Heart right ventricle (tissue), 16 donors: ENCODE results near the gene XIRP2. TPM values are rescaled to one million over a fixed set of nuclear protein-coding genes. Genes with fewer than 3 reads are reported as not detected.

Experiments
- ATAC-seq, 8 donors: fragments of 200-7000 bp; cut with Tn5 transposase; one replicate each; pipeline ENCODE4 v1.9.1; 2020; ENCODE audit warnings: mild to moderate bottlenecking in 8 of 8, moderate library complexity in 8 of 8, moderate number of reproducible peaks in 1 of 8
- DNase-seq, 2 donors: peaks; one replicate each; pipeline ENCODE4 v3.0.0-alpha.2; 2020
- H3K27ac ChIP-seq, 10 donors: fragments of 200-600 bp; sonication (generic) in 2 of 10; one replicate each; pipeline versions ENCODE4 v1.5.0 to v1.8.0; 2020 to 2022; ENCODE audit warnings: mild to moderate bottlenecking in 3 of 10
- H3K27me3 ChIP-seq, 7 donors: fragments of 200-600 bp; one replicate each; pipeline ENCODE4 v1.8.0; 2021 to 2022; ENCODE audit warnings: mild to moderate bottlenecking in 2 of 7
- H3K36me3 ChIP-seq, 9 donors: fragments of 200-600 bp; sonication (generic) in 1 of 9; one replicate each; pipeline versions ENCODE4 v1.5.0 to v1.8.0; 2020 to 2022; ENCODE audit warnings: mild to moderate bottlenecking in 2 of 9
- H3K4me1 ChIP-seq, 9 donors: fragments of 200-600 bp; sonication (generic) in 1 of 9; one replicate each; pipeline versions ENCODE4 v1.5.0 to v1.8.0; 2020 to 2022; ENCODE audit warnings: mild to moderate bottlenecking in 4 of 9
- H3K4me3 ChIP-seq, 10 donors: fragments of 200-600 bp; sonication (generic) in 2 of 10; one replicate each; pipeline versions ENCODE4 v1.5.0 to v1.8.0; 2020 to 2022; ENCODE audit warnings: mild to moderate bottlenecking in 7 of 10, moderate library complexity in 2 of 10
- H3K9me3 ChIP-seq, 11 donors: fragments of 200-600 bp in 10 of 11; sonication (generic) in 2 of 11; one replicate each; pipeline versions ENCODE4 v1.5.0 to v1.8.0; 2013 to 2022; ENCODE audit warnings: mild to moderate bottlenecking in 2 of 11, control low read depth in 1 of 11, moderate library complexity in 1 of 11
- CTCF ChIP-seq, 9 donors: fragments of 200-600 bp; sonication (generic) in 2 of 9; IDR thresholded peaks; one replicate each; pipeline versions ENCODE4 v1.5.0 to v1.8.0; 2021 to 2022; ENCODE audit warnings: antibody characterized with exemption in 9 of 9, mild to moderate bottlenecking in 5 of 9, moderate library complexity in 1 of 9
- WGBS, 2 donors: extraction: QIAGEN DNeasy Blood & Tissue Kit; methylation state at CpG; one replicate each; pipeline ENCODE4 v1.1.7; 2013; ENCODE audit warnings: inconsistent platforms in 1 of 2; 5-methylcytosine and 5-hydroxymethylcytosine counted together
- intact Hi-C, 10 donors: fragments of 100-400 bp; cut with DNase I; formaldehyde crosslinking; loops; one replicate each; pipeline versions ENCODE4 v1.11.1 to v1.14.2; 2022
- polyA plus RNA-seq, 2 donors: library from polyadenylated mRNA; stranded (reverse); fragments of 200-250 nt; gene quantifications; one replicate each; pipeline ENCODE4 v1.2.3, GENCODE V29; 2013
- total RNA-seq, 10 donors: library from RNA; stranded (reverse); fragmentation: NEBNext Ultra II Directional in 3 of 10; extraction: Animal tissue kit (Norgen Biotek cat#: 25700) in 3 of 10; gene quantifications; one replicate each; pipeline versions ENCODE4 v1.2.1 to v1.2.4, GENCODE V29; 2021 to 2023
- donor health status: Arrhythmogenic right ventricular cardiomyopathy.
- donor health status: ischemic (EF 13 %, LVEDD 7.1; RV severe dilation, severe dysfunction).
- donor health status: healthy with polysubstance abuse.
- donor health status: DM: no; HTN: yes; CAD: no.
- donor health status: DM: no; HTN: no; CAD: no.
- donor health status: ischemic (EF 25% LVEDD 6.9; RV normal size, moderate dysfunction).
- donor health status: ischemic (EF 25% LVEDD 5.7; RV mildly dilated, moderate dysfunction).
- donor health status: healthy.
- donor health status: DM: yes; HTN: yes; CAD: no.
- donor health status: Ischemic cardiomyopathy.
- donor health status: ischemic (EF 35%, LVEDD 5.7; RV mildly dilated, moderate dysfunction).
- donor health status: nonischemic (EF 11% LVEDD 7.7; RV severe dilation, severe dysfunction).
- donor health status: DM: yes; HTN: yes; CAD: no.
- donor health status: PGD.
- donor health status: ischemic (EF 29% LVEDD 5.4; RV normal size, mild dysfunction).
- donor health status: nonischemic (EF 23%, LVEDD 6.1; RV moderate dilation, normal function).

XIRP2 gene
- total and polyA plus RNA-seq, 12 donors = 145 to 1,255 (median 577) TPM

DNA sequence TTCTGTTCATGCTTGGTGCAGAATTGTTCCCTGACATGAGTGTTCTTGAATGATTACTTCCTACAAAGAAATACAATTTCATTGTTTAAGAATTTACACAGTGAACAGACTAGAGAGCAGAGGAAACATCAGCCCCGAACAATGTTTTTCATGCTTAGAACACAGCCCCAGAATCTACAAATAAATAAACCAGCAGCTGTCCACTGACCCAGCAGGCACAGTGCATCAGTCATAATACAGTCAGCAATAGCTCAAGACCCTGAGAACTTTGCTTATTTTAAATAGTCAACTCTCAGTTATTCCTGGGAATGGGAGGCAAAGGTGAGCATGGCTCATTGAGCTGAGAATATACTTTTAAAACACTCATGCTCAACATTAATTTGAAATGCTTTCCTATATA, 38.4 kb downstream of the XIRP2 start:
- intact Hi-C loops = no loop called here
- Histone ChIP-seq H3K9me3 (peaks cover 0 to 6% (median 0%) of the 10 kb centered on the region in 11 donors), H3K27me3 (no peaks in the 10 kb centered on the region), H3K4me1 (no peaks in the 10 kb centered on the region), H3K36me3 (no peaks in the 10 kb centered on the region), H3K4me3 (no peak overlapping the region), H3K27ac (no peak overlapping the region)
- TF ChIP-seq CTCF (IDR thresholded peaks at IDR 0.05) = no peak
- 84 to 87% methylated on average over 1 of the region's 1 CpG for WGBS, 2 donors
- DNase-seq (no peak), ATAC-seq (no peak)

- intact Hi-C loops = no loop called here
- DNase-seq = no peak
- Histone ChIP-seq H3K27me3 (no peaks in the 10 kb centered on the region), H3K36me3 (no peaks in the 10 kb centered on the region), H3K9me3 (peaks cover 0 to 40% (median 0%) of the 10 kb centered on the region in 11 donors), H3K4me3 (no peak overlapping the region), H3K27ac (no peak overlapping the region), H3K4me1 (no peaks in the 10 kb centered on the region)
- no peak for TF ChIP-seq CTCF (IDR thresholded peaks at IDR 0.05)
- WGBS, 2 donors = 97 to 98% methylated on average over 1 of the region's 1 CpG
- no peak for ATAC-seq
These were observed 43.8 kb downstream of the XIRP2 start for GRCh38 chr2:166932032-166932431.

DNA sequence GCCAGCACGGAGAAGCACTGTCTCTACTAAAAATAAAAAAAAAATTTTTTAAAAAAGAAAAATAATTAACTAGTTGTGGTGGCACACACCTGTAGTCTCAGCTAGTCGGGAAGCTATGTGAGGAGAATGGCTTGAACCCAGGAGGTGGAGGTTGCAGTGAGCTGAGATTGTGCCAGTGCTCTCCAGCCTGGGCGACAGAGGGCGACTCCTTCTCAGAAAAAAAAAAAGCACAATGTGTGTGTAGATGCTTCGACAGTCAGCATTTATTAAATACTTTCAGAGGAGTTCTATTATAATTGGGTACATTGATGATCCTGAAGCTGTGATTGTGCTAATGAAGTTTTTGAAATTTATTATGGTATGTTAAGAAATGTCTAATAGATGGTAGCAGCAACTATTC, 46.5 kb downstream of the XIRP2 start:
- 71 to 73% methylated on average over 5 of the region's 5 CpGs for WGBS, 2 donors
- Histone ChIP-seq H3K4me3 (no peak overlapping the region), H3K4me1 (no peaks in the 10 kb centered on the region), H3K27ac (no peak overlapping the region), H3K36me3 (no peaks in the 10 kb centered on the region), H3K9me3 (peaks cover 0 to 44% (median 0%) of the 10 kb centered on the region in 11 donors), H3K27me3 (no peaks in the 10 kb centered on the region)
- no peak for DNase-seq
- intact Hi-C loops = no loop called here
- ATAC-seq = no peak
- no peak for TF ChIP-seq CTCF (IDR thresholded peaks at IDR 0.05)

DNA sequence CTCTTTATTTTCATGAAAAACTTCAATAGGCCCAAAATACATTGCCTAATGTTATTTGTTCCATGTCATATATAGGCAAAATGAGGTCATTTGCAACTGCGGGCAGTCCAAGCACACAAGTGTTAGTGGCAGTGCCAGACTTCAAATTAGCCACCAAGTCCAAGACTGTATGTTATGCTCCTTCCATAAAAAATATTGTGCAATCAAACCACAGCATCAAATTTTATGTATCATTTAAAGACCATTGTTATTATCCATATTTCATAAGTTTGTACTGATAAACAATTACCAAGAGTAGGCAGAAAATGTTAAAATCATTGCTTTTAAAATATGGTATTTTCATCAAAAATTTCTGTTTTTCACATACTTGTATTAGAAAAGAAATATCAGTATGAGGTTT, 54.1 kb downstream of the XIRP2 start:
- H3K36me3 ChIP-seq = no peaks in the 10 kb centered on the region
- DNase-seq = no peak
- H3K4me3 ChIP-seq = no peak overlapping the region
- WGBS, 2 donors = 93 to 95% methylated on average over 1 of the region's 1 CpG
- H3K4me1 ChIP-seq = no peaks in the 10 kb centered on the region
- ATAC-seq = no peak
- H3K9me3 ChIP-seq = peaks cover 0 to 13% (median 0%) of the 10 kb centered on the region in 11 donors
- no peaks in the 10 kb centered on the region for H3K27me3 ChIP-seq
- TF ChIP-seq CTCF (IDR thresholded peaks at IDR 0.05) = no peak
- intact Hi-C loops = no loop called here
- no peak overlapping the region for H3K27ac ChIP-seq
